ENCODE results near the gene GRID2IP.

GRID2IP gene

DNA sequence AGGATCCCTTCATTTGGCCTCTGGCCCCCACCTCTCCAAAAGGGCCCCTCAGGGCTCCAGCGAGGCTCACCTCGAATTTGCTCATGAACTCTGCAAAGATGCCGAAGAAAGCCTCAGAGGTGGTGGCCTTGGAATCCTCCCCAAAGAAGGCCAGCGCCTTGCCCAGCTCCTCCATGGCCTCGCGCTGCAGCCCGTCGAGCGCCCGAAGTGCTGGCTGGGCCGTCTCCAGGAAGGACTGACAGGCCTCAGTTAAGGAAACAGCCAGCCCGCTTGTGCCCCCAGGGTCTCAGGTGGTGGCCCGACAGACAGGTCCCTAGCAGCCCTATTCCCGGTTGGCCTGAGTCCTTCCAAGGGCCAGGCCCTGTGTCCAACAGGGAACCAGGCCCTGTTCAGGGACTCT, 53.3 kb downstream of the GRID2IP start (continued):
- TF ChIP-seq, protein P1, sequence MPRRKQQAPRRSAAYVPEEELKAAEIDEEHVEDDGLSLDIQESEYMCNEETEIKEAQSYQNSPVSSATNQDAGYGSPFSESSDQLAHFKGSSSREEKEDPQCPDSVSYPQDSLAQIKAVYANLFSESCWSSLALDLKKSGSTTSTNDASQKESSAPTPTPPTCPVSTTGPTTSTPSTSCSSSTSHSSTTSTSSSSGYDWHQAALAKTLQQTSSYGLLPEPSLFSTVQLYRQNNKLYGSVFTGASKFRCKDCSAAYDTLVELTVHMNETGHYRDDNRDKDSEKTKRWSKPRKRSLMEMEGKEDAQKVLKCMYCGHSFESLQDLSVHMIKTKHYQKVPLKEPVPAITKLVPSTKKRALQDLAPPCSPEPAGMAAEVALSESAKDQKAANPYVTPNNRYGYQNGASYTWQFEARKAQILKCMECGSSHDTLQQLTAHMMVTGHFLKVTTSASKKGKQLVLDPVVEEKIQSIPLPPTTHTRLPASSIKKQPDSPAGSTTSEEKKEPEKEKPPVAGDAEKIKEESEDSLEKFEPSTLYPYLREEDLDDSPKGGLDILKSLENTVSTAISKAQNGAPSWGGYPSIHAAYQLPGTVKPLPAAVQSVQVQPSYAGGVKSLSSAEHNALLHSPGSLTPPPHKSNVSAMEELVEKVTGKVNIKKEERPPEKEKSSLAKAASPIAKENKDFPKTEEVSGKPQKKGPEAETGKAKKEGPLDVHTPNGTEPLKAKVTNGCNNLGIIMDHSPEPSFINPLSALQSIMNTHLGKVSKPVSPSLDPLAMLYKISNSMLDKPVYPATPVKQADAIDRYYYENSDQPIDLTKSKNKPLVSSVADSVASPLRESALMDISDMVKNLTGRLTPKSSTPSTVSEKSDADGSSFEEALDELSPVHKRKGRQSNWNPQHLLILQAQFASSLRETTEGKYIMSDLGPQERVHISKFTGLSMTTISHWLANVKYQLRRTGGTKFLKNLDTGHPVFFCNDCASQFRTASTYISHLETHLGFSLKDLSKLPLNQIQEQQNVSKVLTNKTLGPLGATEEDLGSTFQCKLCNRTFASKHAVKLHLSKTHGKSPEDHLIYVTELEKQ (tag by site-specific recombination; IDR thresholded peaks at IDR 0.05; ENCODE audit: borderline replicate concordance), result no peak
- TF ChIP-seq ZNF660 (tag by site-specific recombination; IDR thresholded peaks at IDR 0.05) (no peak), ZNF138 (tag by site-specific recombination; IDR thresholded peaks at IDR 0.05; ENCODE audit: borderline replicate concordance) (no peak), MZF1 (tag by site-specific recombination; IDR thresholded peaks at IDR 0.05; ENCODE audit: borderline replicate concordance) (no peak), ZNF174 (tag by site-specific recombination; IDR thresholded peaks at IDR 0.05) (no peak)
- TF ChIP-seq, protein P2, sequence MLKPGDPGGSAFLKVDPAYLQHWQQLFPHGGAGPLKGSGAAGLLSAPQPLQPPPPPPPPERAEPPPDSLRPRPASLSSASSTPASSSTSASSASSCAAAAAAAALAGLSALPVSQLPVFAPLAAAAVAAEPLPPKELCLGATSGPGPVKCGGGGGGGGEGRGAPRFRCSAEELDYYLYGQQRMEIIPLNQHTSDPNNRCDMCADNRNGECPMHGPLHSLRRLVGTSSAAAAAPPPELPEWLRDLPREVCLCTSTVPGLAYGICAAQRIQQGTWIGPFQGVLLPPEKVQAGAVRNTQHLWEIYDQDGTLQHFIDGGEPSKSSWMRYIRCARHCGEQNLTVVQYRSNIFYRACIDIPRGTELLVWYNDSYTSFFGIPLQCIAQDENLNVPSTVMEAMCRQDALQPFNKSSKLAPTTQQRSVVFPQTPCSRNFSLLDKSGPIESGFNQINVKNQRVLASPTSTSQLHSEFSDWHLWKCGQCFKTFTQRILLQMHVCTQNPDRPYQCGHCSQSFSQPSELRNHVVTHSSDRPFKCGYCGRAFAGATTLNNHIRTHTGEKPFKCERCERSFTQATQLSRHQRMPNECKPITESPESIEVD (tag by site-specific recombination; IDR thresholded peaks at IDR 0.05), result no peak
- TF ChIP-seq, protein P3, sequence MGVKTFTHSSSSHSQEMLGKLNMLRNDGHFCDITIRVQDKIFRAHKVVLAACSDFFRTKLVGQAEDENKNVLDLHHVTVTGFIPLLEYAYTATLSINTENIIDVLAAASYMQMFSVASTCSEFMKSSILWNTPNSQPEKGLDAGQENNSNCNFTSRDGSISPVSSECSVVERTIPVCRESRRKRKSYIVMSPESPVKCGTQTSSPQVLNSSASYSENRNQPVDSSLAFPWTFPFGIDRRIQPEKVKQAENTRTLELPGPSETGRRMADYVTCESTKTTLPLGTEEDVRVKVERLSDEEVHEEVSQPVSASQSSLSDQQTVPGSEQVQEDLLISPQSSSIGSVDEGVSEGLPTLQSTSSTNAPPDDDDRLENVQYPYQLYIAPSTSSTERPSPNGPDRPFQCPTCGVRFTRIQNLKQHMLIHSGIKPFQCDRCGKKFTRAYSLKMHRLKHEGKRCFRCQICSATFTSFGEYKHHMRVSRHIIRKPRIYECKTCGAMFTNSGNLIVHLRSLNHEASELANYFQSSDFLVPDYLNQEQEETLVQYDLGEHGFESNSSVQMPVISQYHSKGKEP (tag by site-specific recombination; IDR thresholded peaks at IDR 0.05), result no peak

DNA sequence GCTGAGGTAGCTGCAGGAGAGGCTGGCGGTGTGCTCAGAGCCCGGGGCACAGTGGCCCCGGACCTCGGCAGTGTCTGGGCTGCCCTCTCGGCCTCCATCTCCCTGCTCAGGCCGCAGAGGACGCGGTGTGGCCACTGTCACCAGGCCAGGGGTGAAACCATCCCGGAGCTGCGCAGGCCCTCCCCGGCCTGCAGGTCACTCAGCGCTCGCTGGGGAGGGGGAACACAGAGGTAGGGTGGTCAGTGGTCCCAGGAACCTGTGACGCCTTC, 53.7 kb downstream of the GRID2IP start:
- ChIA-PET CTCF (no interaction called here), POLR2A (no interaction called here)
- H3K36me3 ChIP-seq (ENCODE audit: control insufficient read depth in 2 of 2, insufficient read depth in 1 of 2, low read length in 2 of 2), result no peaks in the 10 kb centered on the region
- H3K4me1 ChIP-seq (ENCODE audit: control insufficient read depth, insufficient read depth, low read length), result no peaks in the 10 kb centered on the region
- no peak overlapping the region for H3K27ac ChIP-seq (ENCODE audit: extremely low read depth, low read depth, low read length)
- H3K9me3 ChIP-seq (ENCODE audit: control insufficient read depth, insufficient read depth, low read depth, low read length), result no peaks in the 10 kb centered on the region
- H3K4me3 ChIP-seq (ENCODE audit: low read depth, low read length), result no peak overlapping the region
- TF ChIP-seq, protein P1 (tag by site-specific recombination; IDR thresholded peaks at IDR 0.05; ENCODE audit: borderline replicate concordance), result no peak
- TF ChIP-seq ZSCAN23 (tag by site-specific recombination; IDR thresholded peaks at IDR 0.05) (no peak), FEZF1 (tag by site-specific recombination; IDR thresholded peaks at IDR 0.05) (no peak), KLF1 (tag by site-specific recombination; IDR thresholded peaks at IDR 0.05) (no peak), ZNF76 (tag by site-specific recombination; IDR thresholded peaks at IDR 0.05; ENCODE audit: borderline replicate concordance, low read depth) (no peak), SALL2 (tag by site-specific recombination; IDR thresholded peaks at IDR 0.05; ENCODE audit: borderline replicate concordance) (no peak), ZNF2 (tag by site-specific recombination; IDR thresholded peaks at IDR 0.05) (no peak), YY2 (tag by site-specific recombination; IDR thresholded peaks at IDR 0.05) (no peak), ZNF747 (tag by site-specific recombination; IDR thresholded peaks at IDR 0.05) (no peak), ZNF174 (tag by site-specific recombination; IDR thresholded peaks at IDR 0.05) (no peak), ZNF366 (tag by site-specific recombination; conservative IDR thresholded peaks at IDR 0.05) (no peak), ZNF596 (tag by site-specific recombination; IDR thresholded peaks at IDR 0.05) (no peak), BCL11A (tag by site-specific recombination; IDR thresholded peaks at IDR 0.05; ENCODE audit: low read depth) (no peak), ZFP3 (tag by site-specific recombination; IDR thresholded peaks at IDR 0.05; ENCODE audit: low read depth) (no peak), ZSCAN16 (tag by site-specific recombination; IDR thresholded peaks at IDR 0.05) (no peak)
- TF ChIP-seq, protein P4, sequence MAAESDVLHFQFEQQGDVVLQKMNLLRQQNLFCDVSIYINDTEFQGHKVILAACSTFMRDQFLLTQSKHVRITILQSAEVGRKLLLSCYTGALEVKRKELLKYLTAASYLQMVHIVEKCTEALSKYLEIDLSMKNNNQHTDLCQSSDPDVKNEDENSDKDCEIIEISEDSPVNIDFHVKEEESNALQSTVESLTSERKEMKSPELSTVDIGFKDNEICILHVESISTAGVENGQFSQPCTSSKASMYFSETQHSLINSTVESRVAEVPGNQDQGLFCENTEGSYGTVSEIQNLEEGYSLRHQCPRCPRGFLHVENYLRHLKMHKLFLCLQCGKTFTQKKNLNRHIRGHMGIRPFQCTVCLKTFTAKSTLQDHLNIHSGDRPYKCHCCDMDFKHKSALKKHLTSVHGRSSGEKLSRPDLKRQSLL (tag by site-specific recombination; IDR thresholded peaks at IDR 0.05), result no peak
- TF ChIP-seq, protein P5, sequence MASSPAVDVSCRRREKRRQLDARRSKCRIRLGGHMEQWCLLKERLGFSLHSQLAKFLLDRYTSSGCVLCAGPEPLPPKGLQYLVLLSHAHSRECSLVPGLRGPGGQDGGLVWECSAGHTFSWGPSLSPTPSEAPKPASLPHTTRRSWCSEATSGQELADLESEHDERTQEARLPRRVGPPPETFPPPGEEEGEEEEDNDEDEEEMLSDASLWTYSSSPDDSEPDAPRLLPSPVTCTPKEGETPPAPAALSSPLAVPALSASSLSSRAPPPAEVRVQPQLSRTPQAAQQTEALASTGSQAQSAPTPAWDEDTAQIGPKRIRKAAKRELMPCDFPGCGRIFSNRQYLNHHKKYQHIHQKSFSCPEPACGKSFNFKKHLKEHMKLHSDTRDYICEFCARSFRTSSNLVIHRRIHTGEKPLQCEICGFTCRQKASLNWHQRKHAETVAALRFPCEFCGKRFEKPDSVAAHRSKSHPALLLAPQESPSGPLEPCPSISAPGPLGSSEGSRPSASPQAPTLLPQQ (tag by site-specific recombination; IDR thresholded peaks at IDR 0.05), result no peak

Data from HEK293 (cell line).